ENCODE results near the gene SCRN2. TPM values are rescaled to one million over a fixed set of nuclear protein-coding genes. Genes with fewer than 3 reads are reported as not detected.

Gene SCRN2
- total and polyA plus RNA-seq, 2 of the 13 experiments (the other 11 are each of a cell fraction or from before 2014, with no cell fraction given), result 21.7 to 29.5 TPM

GRCh38 chr17:47806913-47807255 lies 34.2 kb downstream of the SCRN2 start (continued):
- TF ChIP-seq IKZF4 (CRISPR knock-in tag; IDR thresholded peaks at IDR 0.05; ENCODE audit: borderline replicate concordance, low read depth, not compliant biosample characterization), result no peak

- H3K36me3 ChIP-seq (replicated peaks in 1 of 2; ENCODE audit: control insufficient read depth in 1 of 2, insufficient read depth in 2 of 2, low read length in 2 of 2), result peaks cover 4 to 7% of the 10 kb centered on the region in 2 experiments; a peak in 3 of 5 replicates
- WGBS (ENCODE audit: low lambda C conversion rate), result 93% methylated on average over 16 of the region's 16 CpGs
- no peak overlapping the region for H3K27ac ChIP-seq (ENCODE audit: extremely low read length, insufficient read depth, low read length)
- ChIA-PET POLR2A (no interaction called here), CTCF (ENCODE audit: low intra/inter-chr PET ratio, low total read pairs) (no interaction called here)
- FAIRE-seq, result no peak
- H2AFZ ChIP-seq (ENCODE audit: low read length), result no peak overlapping the region
- H3K4me3 ChIP-seq (replicated peaks in 1 of 3; ENCODE audit: insufficient read depth in 1 of 3, low read depth in 2 of 3, low read length in 3 of 3), result no peak overlapping the region
- DNase-seq (ENCODE audit: low spot score), result no peak
- no peak overlapping the region for H3K4me2 ChIP-seq (ENCODE audit: low read depth, low read length)
- peaks cover 4 to 12% of the 10 kb centered on the region in 2 experiments; a peak in 3 of 5 replicates for H3K27me3 ChIP-seq (ENCODE audit: control insufficient read depth in 1 of 2, insufficient read depth in 2 of 2, low read length in 2 of 2)
- peaks cover 4% of the 10 kb centered on the region; the same call in 1 of the 2 replicates for H4K20me1 ChIP-seq (ENCODE audit: insufficient read depth, low read length)
- ATAC-seq, result no peak
- no TSS peak for BruUV-seq (replicated peaks)
- peak; percentile 38; the same call in 1 of the 2 replicates for TF ChIP-seq ZNF768 (CRISPR knock-in tag; IDR thresholded peaks at IDR 0.05)
- TF ChIP-seq ZNF607 (CRISPR knock-in tag; IDR thresholded peaks at IDR 0.05; ENCODE audit: borderline replicate concordance), result no peak
- no peaks in the 10 kb centered on the region for H3K9me3 ChIP-seq (ENCODE audit: low read length)
- in situ Hi-C loops (cut with HindIII; ENCODE audit: extremely low pct_ligation_motif_present, low pct_unique_long_range_greater_than_20kb), result no loop called here
- no peaks in the 10 kb centered on the region for H3K79me2 ChIP-seq (ENCODE audit: insufficient read depth, low read length)
- peaks cover 12% of the 10 kb centered on the region for H3K4me1 ChIP-seq (ENCODE audit: insufficient read depth, low read length)
- no peak overlapping the region for H3K9ac ChIP-seq (ENCODE audit: insufficient read depth, low read depth, low read length)
- intact Hi-C loops (cut with micrococcal nuclease; ENCODE audit: unreplicated experiment), result no loop called here
Measured at GRCh38 chr17:47806026-47806912, 34.8 kb downstream of the SCRN2 start.

DNA sequence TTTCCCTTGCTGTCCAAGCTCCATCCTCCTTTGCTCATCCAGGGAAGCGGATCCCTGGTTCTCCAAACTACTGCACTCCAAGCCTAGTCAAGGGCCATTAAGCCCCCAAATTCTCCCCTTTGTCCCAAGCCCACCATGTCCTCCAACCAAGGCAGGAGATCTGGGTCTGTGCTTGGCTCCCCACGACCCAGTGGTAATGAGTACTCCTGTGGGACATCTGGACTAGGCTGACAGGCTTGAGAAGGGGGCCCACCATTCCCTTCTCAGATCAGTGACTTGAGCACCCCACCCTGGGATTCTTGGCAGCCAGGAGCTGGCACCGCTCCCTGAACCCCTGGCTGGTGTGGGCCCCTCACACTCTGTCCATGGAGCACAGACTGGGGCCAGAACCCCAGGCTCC lies 36.6 kb downstream of the SCRN2 start:
- no peak for ATAC-seq
- Histone ChIP-seq H3K4me2 (ENCODE audit: low read depth, low read length) (no peak overlapping the region), H3K9me3 (ENCODE audit: low read length) (no peaks in the 10 kb centered on the region), H3K27ac (ENCODE audit: extremely low read length, insufficient read depth, low read length) (no peak overlapping the region), H3K9ac (ENCODE audit: insufficient read depth, low read depth, low read length) (no peak overlapping the region), H3K36me3 (replicated peaks in 1 of 2; ENCODE audit: control insufficient read depth in 1 of 2, insufficient read depth in 2 of 2, low read length in 2 of 2) (peaks cover 4 to 6% of the 10 kb centered on the region in 2 experiments; a peak in 3 of 5 replicates), H3K4me1 (ENCODE audit: insufficient read depth, low read length) (no peaks in the 10 kb centered on the region), H4K20me1 (ENCODE audit: insufficient read depth, low read length) (peaks cover 4% of the 10 kb centered on the region; the same call in 1 of the 2 replicates), H3K27me3 (ENCODE audit: control insufficient read depth in 1 of 2, insufficient read depth in 2 of 2, low read length in 2 of 2) (peaks cover 4 to 16% of the 10 kb centered on the region in 2 experiments; a peak in 3 of 5 replicates), H3K4me3 (replicated peaks in 1 of 3; ENCODE audit: insufficient read depth in 1 of 3, low read depth in 2 of 3, low read length in 3 of 3) (no peak overlapping the region), H3K79me2 (ENCODE audit: insufficient read depth, low read length) (no peaks in the 10 kb centered on the region), H2AFZ (ENCODE audit: low read length) (no peak overlapping the region)
- POLR2A ChIA-PET, result no interaction called here
- CTCF ChIA-PET (ENCODE audit: low intra/inter-chr PET ratio, low total read pairs), result no interaction called here
- TF ChIP-seq CSRNP1 (CRISPR knock-in tag; IDR thresholded peaks at IDR 0.05), result no peak
- TF ChIP-seq MZF1 (CRISPR knock-in tag; IDR thresholded peaks at IDR 0.05; ENCODE audit: borderline replicate concordance), result no peak
- TF ChIP-seq ZNF496 (CRISPR knock-in tag; IDR thresholded peaks at IDR 0.05; ENCODE audit: insufficient replicate concordance), result no peak
- TF ChIP-seq ARID2 (CRISPR knock-in tag; IDR thresholded peaks at IDR 0.05; ENCODE audit: borderline replicate concordance), result no peak
- no peak for TF ChIP-seq CAMTA2 (CRISPR knock-in tag; IDR thresholded peaks at IDR 0.05; ENCODE audit: borderline replicate concordance)
- no peak for TF ChIP-seq PATZ1 (CRISPR knock-in tag; IDR thresholded peaks at IDR 0.05)
- DNase-seq (ENCODE audit: low spot score), result no peak
- intact Hi-C loops (cut with micrococcal nuclease; ENCODE audit: unreplicated experiment) (no loop called here), in situ Hi-C loops (cut with HindIII; ENCODE audit: extremely low pct_ligation_motif_present, low pct_unique_long_range_greater_than_20kb) (no loop called here)
- WGBS (ENCODE audit: low lambda C conversion rate), result 6% methylated on average over 2 of the region's 3 CpGs
- BruUV-seq (replicated peaks), result no TSS peak
- no peak for FAIRE-seq

All from HepG2 (cell line).